Stimulated activated CD8-positive, alpha-beta memory T cell treated with anti-CD3 and anti-CD28 coated beads, Interleukin-15, amount 100 ng/mL, for 1 hour (primary cell): Measurements from ENCODE around the gene TTC39A.
"Not testable (repeated sequence)": the region's sequence is repeated elsewhere in the genome, so short reads cannot be mapped to it uniquely, and the experiment has no call there.

ENCODE experiments used
- DNase-seq: peaks from one replicate; pipeline ENCODE4 v3.0.0-alpha.2; 2020; ENCODE audit warnings: low read depth

TTC39A gene

GRCh38 chr1:51336711-51337110 lies 6.3 kb upstream of the TTC39A start:
- DNase-seq = no peak

- DNase-seq = no peak
These were observed 5.6 kb upstream of the TTC39A start for GRCh38 chr1:51336004-51336403.

- no peak for DNase-seq
These were observed 1.1 kb upstream of the TTC39A start for GRCh38 chr1:51331206-51332100.

GRCh38 chr1:51329443-51330325 lies 678 bp downstream of the TTC39A start:
- DNase-seq = no peak

- DNase-seq = no peak
These were observed 1.4 kb downstream of the TTC39A start for GRCh38 chr1:51328926-51329325.

GRCh38 chr1:51328279-51328678 lies 2.1 kb downstream of the TTC39A start:
- DNase-seq = no peak

- DNase-seq = no peak
These were observed 3.0 kb downstream of the TTC39A start for GRCh38 chr1:51327386-51327785.

- no peak for DNase-seq
These were observed 3.5 kb downstream of the TTC39A start for GRCh38 chr1:51326839-51327238.

GRCh38 chr1:51325878-51326755 lies 4.2 kb downstream of the TTC39A start:
- DNase-seq = no peak

- no peak for DNase-seq
These were observed 5.0 kb downstream of the TTC39A start for GRCh38 chr1:51325391-51325790.

- DNase-seq = not testable (repeated sequence)
These were observed 5.4 kb downstream of the TTC39A start for GRCh38 chr1:51325011-51325385.

GRCh38 chr1:51324251-51325010 lies 5.9 kb downstream of the TTC39A start:
- no peak for DNase-seq

GRCh38 chr1:51323778-51324177 lies 6.6 kb downstream of the TTC39A start:
- no peak for DNase-seq

- DNase-seq = no peak
These were observed 7.8 kb downstream of the TTC39A start for GRCh38 chr1:51322417-51323101.

GRCh38 chr1:51321924-51322280 lies 8.5 kb downstream of the TTC39A start:
- no peak for DNase-seq

- no peak for DNase-seq
These were observed 9.1 kb downstream of the TTC39A start for GRCh38 chr1:51320967-51321923.

GRCh38 chr1:51317798-51318197 lies 12.6 kb downstream of the TTC39A start:
- DNase-seq = no peak

- no peak for DNase-seq
These were observed 13.6 kb downstream of the TTC39A start for GRCh38 chr1:51316846-51317120.

GRCh38 chr1:51316113-51316845 lies 14.1 kb downstream of the TTC39A start:
- DNase-seq = no peak
